Naive thymus-derived CD4-positive, alpha-beta T cell (primary cell): ENCODE measurements around the gene BRD3OS. TPM values are rescaled to one million over a fixed set of nuclear protein-coding genes. Genes with fewer than 3 reads are reported as not detected.
A peak's percentile ranks its signal among the peaks of the same experiment; 100 is the strongest.

Experiments
- ATAC-seq: fragments of 150-1000 bp; cut with Tn5 transposase; 2 replicates; pipeline ENCODE4 v1.10.0; 2021; ENCODE audit warnings: mild to moderate bottlenecking, moderate library complexity
- CTCF ChIA-PET: fragments of 350-600 bp; sonication (Branson Sonifier 250); formaldehyde crosslinking; loops from one replicate; lab custom pipeline; 2021; ENCODE audit warnings: antibody characterized with exemption; lab: Charles Lee
- POLR2A ChIA-PET: fragments of 350-600 bp; sonication (Branson Sonifier 250); formaldehyde crosslinking; loops from one replicate; lab custom pipeline; 2021; ENCODE audit warnings: antibody characterized with exemption, inconsistent platforms; lab: Charles Lee
- DNase-seq, 9 donors: peaks; one replicate each; pipeline versions ENCODE4 v3.0.0 to v3.0.0-alpha.2; 2020 to 2022; ENCODE audit warnings: mixed read lengths in 1 of 9
- H3K27ac ChIP-seq: one replicate; pipeline ENCODE4 v1.7.0; 2013; ENCODE audit warnings: mild to moderate bottlenecking, low read depth, low read length, moderate library complexity
- H3K27me3 ChIP-seq, 2 donors: one replicate each; pipeline ENCODE4 v1.7.0; 2013; ENCODE audit warnings: low read length in 2 of 2, mild to moderate bottlenecking in 2 of 2, moderate library complexity in 2 of 2; ENCODE audit not compliant: control insufficient read depth in 2 of 2, insufficient read depth in 2 of 2
- H3K36me3 ChIP-seq, 3 experiments: 1 replicate in 2 of 3; 2 replicates in 1 of 3; pipeline ENCODE4 v1.7.0; 2013; ENCODE audit warnings: low read length in 3 of 3, mild to moderate bottlenecking in 3 of 3, moderate library complexity in 1 of 3; ENCODE audit not compliant: insufficient read depth in 3 of 3, control insufficient read depth in 2 of 3
- H3K4me1 ChIP-seq, 2 donors: one replicate each; pipeline ENCODE4 v1.7.0; 2013; ENCODE audit warnings: low read length in 2 of 2, mild to moderate bottlenecking in 2 of 2, moderate library complexity in 1 of 2; ENCODE audit not compliant: control insufficient read depth in 2 of 2, insufficient read depth in 2 of 2
- H3K4me3 ChIP-seq: 2 replicates; pipeline ENCODE4 v1.7.0; 2013; ENCODE audit warnings: mild to moderate bottlenecking, low read length
- H3K9me3 ChIP-seq, 3 experiments: 1 replicate in 2 of 3; 2 replicates in 1 of 3; pipeline ENCODE4 v1.7.0; 2013; ENCODE audit warnings: low read length in 3 of 3; ENCODE audit not compliant: control insufficient read depth in 2 of 3
- H3K27ac Mint-ChIP-seq, 9 donors: one replicate each; pipeline ENCODE4 v1.8.0; 2020 to 2022; ENCODE audit warnings: mixed read lengths in 9 of 9, mild to moderate bottlenecking in 8 of 9, moderate library complexity in 5 of 9, inconsistent platforms in 2 of 9
- H3K27me3 Mint-ChIP-seq, 5 donors: one replicate each; pipeline ENCODE4 v1.8.0; 2021 to 2022; ENCODE audit warnings: mixed read lengths in 5 of 5, mild to moderate bottlenecking in 1 of 5
- H3K36me3 Mint-ChIP-seq, 5 donors: one replicate each; pipeline ENCODE4 v1.8.0; 2020 to 2022; ENCODE audit warnings: mixed read lengths in 5 of 5, mild to moderate bottlenecking in 3 of 5, inconsistent platforms in 1 of 5
- H3K4me1 Mint-ChIP-seq, 7 donors: one replicate each; pipeline ENCODE4 v1.8.0; 2020 to 2022; ENCODE audit warnings: mixed read lengths in 7 of 7, mild to moderate bottlenecking in 3 of 7, inconsistent platforms in 1 of 7
- H3K4me3 Mint-ChIP-seq, 10 donors: one replicate each; pipeline ENCODE4 v1.8.0; 2020 to 2022; ENCODE audit warnings: mild to moderate bottlenecking in 10 of 10, mixed read lengths in 10 of 10, moderate library complexity in 6 of 10, inconsistent platforms in 2 of 10
- H3K9me3 Mint-ChIP-seq, 11 donors: one replicate each; pipeline ENCODE4 v1.8.0; 2020 to 2022; ENCODE audit warnings: mixed read lengths in 11 of 11, mild to moderate bottlenecking in 4 of 11, inconsistent platforms in 1 of 11, moderate library complexity in 1 of 11
- intact Hi-C, 2 donors: fragments of 100-400 bp; cut with micrococcal nuclease; formaldehyde crosslinking; loops; one replicate each; pipeline ENCODE4 v1.15.1; 2023
- polyA plus RNA-seq, 2 donors: library from polyadenylated mRNA; unstranded; fragments of 300-500 nt; fragmentation: Illumina TruSeq; gene quantifications; one replicate each; pipeline ENCODE4 v1.2.3, GENCODE V29; 2021
- total RNA-seq, 6 experiments: library from RNA in 5 of 6; stranded (reverse) in 5 of 6; gene quantifications; 1 replicate in 5 of 6; 2 replicates in 1 of 6; pipeline ENCODE4 v1.2.3 and lab custom pipeline; 2021 to 2026

The BRD3OS gene
- total and polyA plus RNA-seq, 7 experiments from 2014 or later, result 8.3 to 28.1 (median 18.4) TPM

DNA sequence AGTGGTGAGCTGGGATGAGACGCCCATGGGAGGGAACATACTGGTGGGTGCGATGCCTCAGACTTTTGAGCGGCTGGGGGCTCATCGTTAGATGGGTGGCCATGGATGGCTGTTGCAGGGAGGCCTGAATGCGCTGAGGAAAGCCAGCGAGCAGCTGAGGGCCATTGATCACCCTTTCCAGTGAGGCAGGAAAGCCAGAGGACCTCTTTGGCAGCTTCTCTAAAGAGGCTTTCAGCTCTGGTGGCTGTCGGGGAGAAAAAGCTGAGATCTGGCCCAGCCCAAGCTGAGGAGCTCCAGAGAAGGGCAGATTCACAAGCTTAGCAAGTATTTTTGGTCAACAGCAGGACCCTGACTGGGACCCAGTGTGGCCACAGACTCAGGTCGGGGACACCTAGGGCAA, 19.9 kb upstream of the BRD3OS start:
- Histone ChIP-seq H3K27me3 (no peaks in the 10 kb centered on the region), H3K4me1 (no peaks in the 10 kb centered on the region), H3K4me3 (no peak overlapping the region), H3K36me3 (no peaks in the 10 kb centered on the region), H3K27ac (no peak overlapping the region), H3K9me3 (no peaks in the 10 kb centered on the region)
- intact Hi-C loops, result no loop called here
- peaks cover 0 to 4% (median 0%) of the 10 kb centered on the region in 11 donors for H3K9me3 Mint-ChIP-seq
- ChIA-PET POLR2A (no interaction called here), CTCF (interaction anchor here (1.2 kb wide), 1 partner anchor 11 kb away, joined by 3 read pairs; no protein-coding TSS in a partner anchor)
- no peak for ATAC-seq
- H3K4me3 Mint-ChIP-seq, result no peak overlapping the region
- peaks cover 0 to 16% (median 8%) of the 10 kb centered on the region in 5 donors for H3K27me3 Mint-ChIP-seq
- peaks cover 0 to 4% (median 0%) of the 10 kb centered on the region in 7 donors for H3K4me1 Mint-ChIP-seq
- no peaks in the 10 kb centered on the region for H3K36me3 Mint-ChIP-seq
- DNase-seq, result no peak
- H3K27ac Mint-ChIP-seq, result no peak overlapping the region

DNA sequence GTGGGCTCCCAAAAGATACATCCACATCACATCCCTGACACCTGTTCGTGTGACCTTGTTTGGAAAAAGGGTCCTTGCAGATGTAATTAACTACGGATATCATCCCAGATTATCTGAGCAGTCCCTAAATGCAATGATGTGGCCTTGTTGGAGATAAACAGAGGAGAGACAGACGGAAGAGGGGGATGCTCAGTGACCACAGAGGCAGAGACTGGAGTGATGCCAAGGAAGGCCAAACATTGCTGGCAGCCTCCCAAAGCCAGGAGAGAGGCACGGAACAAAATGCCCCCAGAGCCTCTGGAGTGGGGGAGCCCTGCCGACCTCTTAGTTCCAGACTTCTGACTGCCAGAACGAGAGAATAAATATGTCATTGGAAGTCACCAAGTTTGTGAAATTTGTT, 18.1 kb upstream of the BRD3OS start:
- Mint-ChIP-seq H3K36me3 (peaks cover 0 to 4% (median 0%) of the 10 kb centered on the region in 5 donors), H3K27ac (peak overlapping the region in 1 of 9 donors; percentile 57), H3K4me3 (no peak overlapping the region), H3K4me1 (peaks cover 0 to 4% (median 0%) of the 10 kb centered on the region in 7 donors), H3K9me3 (peaks cover 0 to 8% (median 0%) of the 10 kb centered on the region in 11 donors), H3K27me3 (peaks cover 0 to 16% (median 8%) of the 10 kb centered on the region in 5 donors)
- no peak for DNase-seq
- Histone ChIP-seq H3K9me3 (no peaks in the 10 kb centered on the region), H3K36me3 (no peaks in the 10 kb centered on the region), H3K27ac (no peak overlapping the region), H3K4me1 (no peaks in the 10 kb centered on the region), H3K4me3 (no peak overlapping the region), H3K27me3 (no peaks in the 10 kb centered on the region)
- intact Hi-C loops, result no loop called here
- ChIA-PET CTCF (no interaction called here), POLR2A (no interaction called here)
- no peak for ATAC-seq

GRCh38 chr9:134007571-134007970, 17.7 kb upstream of the BRD3OS start:
- intact Hi-C loops, result no loop called here
- CTCF ChIA-PET, result no interaction called here
- H3K27me3 ChIP-seq, result no peaks in the 10 kb centered on the region

GRCh38 chr9:134010310-134011173, 14.7 kb upstream of the BRD3OS start:
- Histone ChIP-seq H3K4me3 (no peak overlapping the region), H3K27me3 (no peaks in the 10 kb centered on the region), H3K27ac (no peak overlapping the region), H3K9me3 (no peaks in the 10 kb centered on the region), H3K4me1 (no peaks in the 10 kb centered on the region), H3K36me3 (no peaks in the 10 kb centered on the region)
- ChIA-PET CTCF (no interaction called here), POLR2A (no interaction called here)
- no peak for DNase-seq
- ATAC-seq, result no peak
- H3K4me1 Mint-ChIP-seq, result peaks cover 0 to 4% (median 0%) of the 10 kb centered on the region in 7 donors
- peaks cover 0 to 14% (median 5%) of the 10 kb centered on the region in 11 donors for H3K9me3 Mint-ChIP-seq
- intact Hi-C loops, result no loop called here
- peaks cover 0 to 16% (median 8%) of the 10 kb centered on the region in 5 donors for H3K27me3 Mint-ChIP-seq
- peaks cover 0 to 5% (median 0%) of the 10 kb centered on the region in 5 donors for H3K36me3 Mint-ChIP-seq
- H3K27ac Mint-ChIP-seq, result no peak overlapping the region
- H3K4me3 Mint-ChIP-seq, result no peak overlapping the region

More at GRCh38 chr9:134007571-134007970, 17.7 kb upstream of the BRD3OS start:
- peaks cover 0 to 16% (median 8%) of the 10 kb centered on the region in 5 donors for H3K27me3 Mint-ChIP-seq
- peak overlapping the region in 1 of 9 donors; percentile 57 for H3K27ac Mint-ChIP-seq
- H3K36me3 ChIP-seq, result no peaks in the 10 kb centered on the region
- no peaks in the 10 kb centered on the region for H3K4me1 ChIP-seq
- no peak overlapping the region for H3K4me3 Mint-ChIP-seq
- ATAC-seq (no peak), DNase-seq (no peak)
- no peaks in the 10 kb centered on the region for H3K9me3 ChIP-seq
- no peak overlapping the region for H3K4me3 ChIP-seq
- peaks cover 0 to 4% (median 0%) of the 10 kb centered on the region in 7 donors for H3K4me1 Mint-ChIP-seq
- no peak overlapping the region for H3K27ac ChIP-seq
- peaks cover 0 to 8% (median 0%) of the 10 kb centered on the region in 11 donors for H3K9me3 Mint-ChIP-seq
- peaks cover 0 to 4% (median 0%) of the 10 kb centered on the region in 5 donors for H3K36me3 Mint-ChIP-seq
- POLR2A ChIA-PET, result interaction anchor here (0.7 kb wide), 1 partner anchor 382 kb away, joined by 3 read pairs; no protein-coding TSS in a partner anchor

DNA sequence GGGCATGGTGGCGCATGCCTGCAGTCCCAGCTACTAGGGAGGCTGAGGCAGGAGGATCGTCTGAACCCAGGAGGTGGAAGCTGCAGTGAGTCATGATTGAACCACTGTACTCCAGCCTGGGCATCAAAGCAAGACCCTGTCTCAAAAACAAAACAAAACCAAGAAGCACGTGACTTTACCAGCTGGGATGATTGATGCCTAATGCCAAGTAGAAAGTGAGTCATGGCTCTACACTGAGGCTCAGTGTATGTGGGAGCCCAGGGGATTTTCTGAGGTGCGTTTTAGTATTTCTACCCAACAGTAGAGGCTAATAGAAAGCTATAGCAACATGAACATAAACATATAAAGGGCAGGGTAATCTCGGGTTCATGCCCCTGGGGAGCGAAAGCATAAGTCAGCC, 13.9 kb upstream of the BRD3OS start:
- ChIA-PET CTCF (no interaction called here), POLR2A (interaction anchor here (0.5 kb wide), 1 partner anchor 841 kb away, joined by 7 read pairs; no protein-coding TSS in a partner anchor)
- DNase-seq (no peak), ATAC-seq (no peak)
- Mint-ChIP-seq H3K27ac (no peak overlapping the region), H3K36me3 (peaks cover 0 to 5% (median 0%) of the 10 kb centered on the region in 5 donors), H3K4me1 (peaks cover 0 to 4% (median 0%) of the 10 kb centered on the region in 7 donors), H3K4me3 (no peak overlapping the region), H3K9me3 (peaks cover 0 to 14% (median 5%) of the 10 kb centered on the region in 11 donors), H3K27me3 (peaks cover 0 to 14% (median 8%) of the 10 kb centered on the region in 5 donors)
- H3K4me1 ChIP-seq, result no peaks in the 10 kb centered on the region
- no peaks in the 10 kb centered on the region for H3K9me3 ChIP-seq
- no peaks in the 10 kb centered on the region for H3K36me3 ChIP-seq
- no peaks in the 10 kb centered on the region for H3K27me3 ChIP-seq
- no peak overlapping the region for H3K27ac ChIP-seq
- intact Hi-C loops, result no loop called here
- H3K4me3 ChIP-seq, result no peak overlapping the region

GRCh38 chr9:134014946-134015345, 10.3 kb upstream of the BRD3OS start:
- H3K9me3 Mint-ChIP-seq, result peaks cover 0 to 14% (median 5%) of the 10 kb centered on the region in 11 donors
- ChIA-PET CTCF (no interaction called here), POLR2A (no interaction called here)
- intact Hi-C loops, result no loop called here
- H3K27ac Mint-ChIP-seq, result no peak overlapping the region
- H3K4me1 ChIP-seq, result no peaks in the 10 kb centered on the region
- no peak overlapping the region for H3K4me3 Mint-ChIP-seq
- H3K4me1 Mint-ChIP-seq, result peaks cover 0 to 2% (median 0%) of the 10 kb centered on the region in 7 donors
- no peak overlapping the region for H3K27ac ChIP-seq
- H3K27me3 Mint-ChIP-seq, result peaks cover 0 to 3% (median 0%) of the 10 kb centered on the region in 5 donors
- H3K27me3 ChIP-seq, result no peaks in the 10 kb centered on the region
- H3K4me3 ChIP-seq, result no peak overlapping the region
- ATAC-seq (no peak), DNase-seq (no peak)
- peaks cover 0 to 5% (median 0%) of the 10 kb centered on the region in 5 donors for H3K36me3 Mint-ChIP-seq
- H3K9me3 ChIP-seq, result no peaks in the 10 kb centered on the region
- no peaks in the 10 kb centered on the region for H3K36me3 ChIP-seq
